ENCODE measurements around the gene SHMT2. TPM values are rescaled to one million over a fixed set of nuclear protein-coding genes. Genes with fewer than 3 reads are reported as not detected.

SHMT2 gene
- total RNA-seq, 4 donors from 2014 or later: 45.2 to 66.4 (median 55.0) TPM

DNA sequence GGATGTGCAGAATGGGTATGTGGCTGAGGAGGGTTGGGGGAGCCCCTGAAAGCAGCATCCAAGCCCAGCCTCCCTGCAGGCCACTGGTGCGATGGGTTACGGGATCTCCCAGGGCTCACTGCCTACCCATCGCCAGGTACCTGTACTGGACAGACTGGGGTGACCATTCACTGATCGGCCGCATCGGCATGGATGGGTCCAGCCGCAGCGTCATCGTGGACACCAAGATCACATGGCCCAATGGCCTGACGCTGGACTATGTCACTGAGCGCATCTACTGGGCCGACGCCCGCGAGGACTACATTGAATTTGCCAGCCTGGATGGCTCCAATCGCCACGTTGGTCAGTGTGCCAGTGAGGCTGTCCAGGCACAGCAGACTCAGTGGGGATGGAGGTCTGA lies 31.2 kb upstream of the SHMT2 start:
- no peak for DNase-seq (ENCODE audit: low spot score)
- TF ChIP-seq, protein P1, sequence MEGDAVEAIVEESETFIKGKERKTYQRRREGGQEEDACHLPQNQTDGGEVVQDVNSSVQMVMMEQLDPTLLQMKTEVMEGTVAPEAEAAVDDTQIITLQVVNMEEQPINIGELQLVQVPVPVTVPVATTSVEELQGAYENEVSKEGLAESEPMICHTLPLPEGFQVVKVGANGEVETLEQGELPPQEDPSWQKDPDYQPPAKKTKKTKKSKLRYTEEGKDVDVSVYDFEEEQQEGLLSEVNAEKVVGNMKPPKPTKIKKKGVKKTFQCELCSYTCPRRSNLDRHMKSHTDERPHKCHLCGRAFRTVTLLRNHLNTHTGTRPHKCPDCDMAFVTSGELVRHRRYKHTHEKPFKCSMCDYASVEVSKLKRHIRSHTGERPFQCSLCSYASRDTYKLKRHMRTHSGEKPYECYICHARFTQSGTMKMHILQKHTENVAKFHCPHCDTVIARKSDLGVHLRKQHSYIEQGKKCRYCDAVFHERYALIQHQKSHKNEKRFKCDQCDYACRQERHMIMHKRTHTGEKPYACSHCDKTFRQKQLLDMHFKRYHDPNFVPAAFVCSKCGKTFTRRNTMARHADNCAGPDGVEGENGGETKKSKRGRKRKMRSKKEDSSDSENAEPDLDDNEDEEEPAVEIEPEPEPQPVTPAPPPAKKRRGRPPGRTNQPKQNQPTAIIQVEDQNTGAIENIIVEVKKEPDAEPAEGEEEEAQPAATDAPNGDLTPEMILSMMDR (IDR thresholded peaks at IDR 0.05): no peak

DNA sequence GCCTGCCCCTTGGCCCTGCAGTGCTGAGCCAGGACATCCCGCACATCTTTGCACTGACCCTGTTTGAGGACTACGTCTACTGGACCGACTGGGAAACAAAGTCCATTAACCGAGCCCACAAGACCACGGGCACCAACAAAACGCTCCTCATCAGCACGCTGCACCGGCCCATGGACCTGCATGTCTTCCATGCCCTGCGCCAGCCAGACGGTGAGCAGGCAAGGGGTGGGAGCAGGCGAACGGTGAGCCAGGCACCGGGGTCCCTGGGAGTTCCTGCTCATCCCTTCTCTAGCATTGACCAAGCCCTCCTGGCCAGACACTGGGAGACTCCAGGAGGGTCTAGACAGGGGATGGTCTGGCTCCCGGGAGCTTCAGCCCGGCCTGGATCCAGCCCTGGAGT lies 30.3 kb upstream of the SHMT2 start:
- no peak for DNase-seq (ENCODE audit: low spot score)
- ATAC-seq (ENCODE audit: low FRiP score): no peak
- TF ChIP-seq, protein P1 (IDR thresholded peaks at IDR 0.05): no peak

More for the DNA sequence above, 31.2 kb upstream of the SHMT2 start:
- no peak for ATAC-seq (ENCODE audit: low FRiP score)

DNA sequence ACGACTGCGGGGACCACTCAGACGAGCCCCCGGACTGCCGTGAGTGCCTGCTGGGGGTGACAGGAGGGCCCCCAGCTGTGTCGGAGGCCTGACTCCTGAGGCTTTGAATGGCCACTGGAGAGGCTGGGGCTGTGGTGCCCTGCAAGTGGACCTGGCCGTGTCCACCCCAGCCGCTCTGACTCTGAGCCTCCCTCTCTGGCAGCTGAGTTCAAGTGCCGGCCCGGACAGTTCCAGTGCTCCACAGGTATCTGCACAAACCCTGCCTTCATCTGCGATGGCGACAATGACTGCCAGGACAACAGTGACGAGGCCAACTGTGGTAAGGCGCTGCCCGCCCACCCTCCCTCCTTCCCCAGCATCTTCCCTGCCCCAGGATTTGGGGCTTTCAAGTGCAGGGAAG lies 29.0 kb upstream of the SHMT2 start:
- TF ChIP-seq, protein P1 (IDR thresholded peaks at IDR 0.05): no peak
- no peak for ATAC-seq (ENCODE audit: low FRiP score)
- no peak for DNase-seq (ENCODE audit: low spot score)

DNA sequence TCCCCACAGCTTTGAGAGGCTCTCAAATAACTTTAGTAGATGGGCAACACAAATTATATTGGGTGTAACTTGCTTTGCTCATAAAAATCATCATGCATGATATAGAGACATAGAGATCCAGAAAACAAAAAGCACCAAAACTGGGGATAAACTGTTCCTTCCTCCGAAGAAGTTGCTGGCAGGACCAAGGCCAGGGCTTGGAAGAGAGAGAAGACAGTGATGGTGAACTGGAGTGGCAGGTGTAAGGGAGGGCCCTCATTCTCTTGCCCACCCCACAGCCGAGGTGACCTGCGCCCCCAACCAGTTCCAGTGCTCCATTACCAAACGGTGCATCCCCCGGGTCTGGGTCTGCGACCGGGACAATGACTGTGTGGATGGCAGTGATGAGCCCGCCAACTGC lies 28.3 kb upstream of the SHMT2 start:
- no peak for DNase-seq (ENCODE audit: low spot score)
- TF ChIP-seq, protein P1 (IDR thresholded peaks at IDR 0.05): no peak
- ATAC-seq (ENCODE audit: low FRiP score): no peak

DNA sequence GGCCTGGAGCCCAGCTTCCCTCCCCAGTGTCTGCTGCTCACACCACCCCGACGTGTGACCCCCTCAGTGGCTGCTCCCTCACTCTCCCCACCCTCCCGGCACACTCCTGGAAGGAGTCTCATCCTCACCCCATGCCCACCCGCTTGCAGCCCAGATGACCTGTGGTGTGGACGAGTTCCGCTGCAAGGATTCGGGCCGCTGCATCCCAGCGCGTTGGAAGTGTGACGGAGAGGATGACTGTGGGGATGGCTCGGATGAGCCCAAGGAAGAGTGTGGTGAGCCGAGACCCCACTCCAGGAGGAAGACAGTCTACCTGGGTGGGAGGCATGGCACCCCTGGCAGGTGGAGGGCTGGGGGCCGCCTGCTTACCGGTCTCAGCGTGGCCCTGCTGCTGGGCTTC lies 27.9 kb upstream of the SHMT2 start:
- DNase-seq (ENCODE audit: low spot score): no peak
- ATAC-seq (ENCODE audit: low FRiP score): no peak
- TF ChIP-seq, protein P1 (IDR thresholded peaks at IDR 0.05): no peak

DNA sequence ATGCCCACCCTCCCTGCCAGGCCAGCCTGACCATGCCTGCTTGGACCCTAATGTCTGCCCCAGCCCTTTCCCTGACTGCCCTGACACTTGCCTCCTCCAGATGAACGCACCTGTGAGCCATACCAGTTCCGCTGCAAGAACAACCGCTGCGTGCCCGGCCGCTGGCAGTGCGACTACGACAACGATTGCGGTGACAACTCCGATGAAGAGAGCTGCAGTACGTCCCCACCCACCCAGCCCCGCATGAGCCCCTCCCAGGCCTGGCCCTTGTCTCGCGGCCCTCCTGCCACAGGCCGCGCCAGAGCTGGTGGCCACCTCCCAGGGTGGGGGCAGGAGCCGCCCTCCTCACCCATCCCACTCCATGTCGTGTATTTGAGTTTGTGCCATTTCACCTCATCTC lies 27.2 kb upstream of the SHMT2 start:
- no peak for ATAC-seq (ENCODE audit: low FRiP score)
- TF ChIP-seq, protein P1 (IDR thresholded peaks at IDR 0.05): no peak

DNA sequence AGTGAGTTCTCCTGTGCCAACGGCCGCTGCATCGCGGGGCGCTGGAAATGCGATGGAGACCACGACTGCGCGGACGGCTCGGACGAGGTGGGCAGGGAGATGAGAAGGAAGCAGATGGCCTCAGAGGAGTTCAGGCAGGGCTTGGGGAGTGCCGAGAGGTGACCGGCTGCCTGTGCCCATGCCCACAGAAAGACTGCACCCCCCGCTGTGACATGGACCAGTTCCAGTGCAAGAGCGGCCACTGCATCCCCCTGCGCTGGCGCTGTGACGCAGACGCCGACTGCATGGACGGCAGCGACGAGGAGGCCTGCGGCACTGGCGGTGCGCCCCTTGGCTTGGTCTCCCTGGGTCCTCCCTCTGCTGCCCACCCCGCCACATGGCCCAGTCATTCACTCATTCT lies 26.3 kb upstream of the SHMT2 start:
- DNase-seq (ENCODE audit: low spot score) (no peak), ATAC-seq (ENCODE audit: low FRiP score) (no peak)
- TF ChIP-seq, protein P1 (IDR thresholded peaks at IDR 0.05): no peak

More for the DNA sequence above, 27.2 kb upstream of the SHMT2 start:
- DNase-seq (ENCODE audit: low spot score): no peak
